GM23248 (cell line): ENCODE data around the gene LRWD1. TPM values are rescaled to one million over a fixed set of nuclear protein-coding genes. Genes with fewer than 3 reads are reported as not detected.

ENCODE experiments used
- DNase-seq: peaks from one replicate; pipeline ENCODE4 v3.0.0-alpha.2; 2015
- H2AFZ ChIP-seq: fragments of 200-600 bp; sonication (generic); 2 replicates; pipeline ENCODE4 v1.6.1; 2016; ENCODE audit warnings: antibody characterized with exemption
- H3F3A ChIP-seq: fragments of 200-600 bp; sonication (generic); 2 replicates; pipeline ENCODE4 v1.6.1; 2016; ENCODE audit warnings: mild to moderate bottlenecking, antibody characterized with exemption, mixed run types; ENCODE audit not compliant: insufficient read depth
- H3K27ac ChIP-seq: fragments of 200-600 bp; sonication (generic); 2 replicates; pipeline ENCODE4 v1.5.1; 2016; ENCODE audit warnings: mild to moderate bottlenecking
- H3K27me3 ChIP-seq: fragments of 200-600 bp; sonication (generic); replicated peaks from 2 replicates; pipeline ENCODE4 v1.6.1; 2016; ENCODE audit warnings: mild to moderate bottlenecking; ENCODE audit not compliant: insufficient read depth
- H3K36me3 ChIP-seq: fragments of 200-600 bp; sonication (generic); 2 replicates; pipeline ENCODE4 v1.6.1; 2016; ENCODE audit warnings: low read depth, mild to moderate bottlenecking
- H3K4me1 ChIP-seq: fragments of 200-600 bp; sonication (generic); 2 replicates; pipeline ENCODE4 v1.6.1; 2016; ENCODE audit warnings: mild to moderate bottlenecking; ENCODE audit not compliant: insufficient read depth
- H3K4me2 ChIP-seq: fragments of 200-600 bp; sonication (generic); one replicate; pipeline ENCODE4 v1.6.1; 2016; ENCODE audit warnings: mild to moderate bottlenecking; ENCODE audit not compliant: unreplicated experiment
- H3K4me3 ChIP-seq: fragments of 200-600 bp; sonication (generic); 2 replicates; pipeline ENCODE4 v1.5.1; 2016; ENCODE audit warnings: mild to moderate bottlenecking
- H3K79me2 ChIP-seq: fragments of 200-600 bp; sonication (generic); 2 replicates; pipeline ENCODE4 v1.6.1; 2016; ENCODE audit warnings: mild to moderate bottlenecking; ENCODE audit not compliant: insufficient read depth
- H3K9ac ChIP-seq: fragments of 200-600 bp; sonication (generic); 2 replicates; pipeline ENCODE4 v1.6.1; 2016; ENCODE audit warnings: mild to moderate bottlenecking
- H3K9me2 ChIP-seq: fragments of 200-600 bp; sonication (generic); 2 replicates; pipeline ENCODE4 v1.6.1; 2016; ENCODE audit warnings: mixed run types, mild to moderate bottlenecking, moderate library complexity; ENCODE audit not compliant: insufficient read depth
- H3K9me3 ChIP-seq: fragments of 200-600 bp; sonication (generic); one replicate; pipeline ENCODE4 v1.6.1; 2017; ENCODE audit warnings: low read depth
- H4K20me1 ChIP-seq: fragments of 200-600 bp; sonication (generic); 2 replicates; pipeline ENCODE4 v1.6.0; 2016; ENCODE audit not compliant: insufficient read depth
- EZH2 ChIP-seq: fragments of 200-600 bp; sonication (generic); IDR thresholded peaks from 2 replicates; pipeline ENCODE4 v1.6.1; 2018; ENCODE audit warnings: antibody characterized with exemption, mild to moderate bottlenecking; ENCODE audit not compliant: insufficient read depth, poor library complexity, severe bottlenecking
- EZH2phosphoT487 ChIP-seq: fragments of 200-600 bp; sonication (generic); IDR thresholded peaks from 2 replicates; pipeline ENCODE4 v1.6.1; 2018; ENCODE audit warnings: antibody characterized with exemption, moderate library complexity, mild to moderate bottlenecking, low read depth; ENCODE audit not compliant: insufficient read depth
- WGBS, 2 experiments: methylation state at CpG; one replicate each; pipeline ENCODE4 v1.1.6; 2015 to 2017; ENCODE audit warnings: low lambda C conversion rate in 2 of 2, low coverage in 1 of 2; ENCODE audit errors: missing lambda C conversion rate in 2 of 2; 5-methylcytosine and 5-hydroxymethylcytosine counted together
- in situ Hi-C: fragments of 300-500 bp; cut with MboI; formaldehyde crosslinking; loops from 2 replicates; pipeline ENCODE4 v1.15.0; 2020
- polyA plus RNA-seq: library from polyadenylated mRNA; unstranded; fragments of >200 nt; fragmentation: Nextera tagmentation; extraction: Ambion mirVana; gene quantifications from 2 replicates; pipeline ENCODE4 v1.2.1, GENCODE V29; 2016
- total RNA-seq: library from RNA; depleted of rRNA; stranded (reverse); fragments of >200 nt; shearing (Covaris generic); gene quantifications from 2 replicates; pipeline ENCODE4 v1.2.3, GENCODE V29; 2014

Gene LRWD1
- total and polyA plus RNA-seq, 2 experiments from 2014 or later = 15.3 to 18.3 TPM

DNA sequence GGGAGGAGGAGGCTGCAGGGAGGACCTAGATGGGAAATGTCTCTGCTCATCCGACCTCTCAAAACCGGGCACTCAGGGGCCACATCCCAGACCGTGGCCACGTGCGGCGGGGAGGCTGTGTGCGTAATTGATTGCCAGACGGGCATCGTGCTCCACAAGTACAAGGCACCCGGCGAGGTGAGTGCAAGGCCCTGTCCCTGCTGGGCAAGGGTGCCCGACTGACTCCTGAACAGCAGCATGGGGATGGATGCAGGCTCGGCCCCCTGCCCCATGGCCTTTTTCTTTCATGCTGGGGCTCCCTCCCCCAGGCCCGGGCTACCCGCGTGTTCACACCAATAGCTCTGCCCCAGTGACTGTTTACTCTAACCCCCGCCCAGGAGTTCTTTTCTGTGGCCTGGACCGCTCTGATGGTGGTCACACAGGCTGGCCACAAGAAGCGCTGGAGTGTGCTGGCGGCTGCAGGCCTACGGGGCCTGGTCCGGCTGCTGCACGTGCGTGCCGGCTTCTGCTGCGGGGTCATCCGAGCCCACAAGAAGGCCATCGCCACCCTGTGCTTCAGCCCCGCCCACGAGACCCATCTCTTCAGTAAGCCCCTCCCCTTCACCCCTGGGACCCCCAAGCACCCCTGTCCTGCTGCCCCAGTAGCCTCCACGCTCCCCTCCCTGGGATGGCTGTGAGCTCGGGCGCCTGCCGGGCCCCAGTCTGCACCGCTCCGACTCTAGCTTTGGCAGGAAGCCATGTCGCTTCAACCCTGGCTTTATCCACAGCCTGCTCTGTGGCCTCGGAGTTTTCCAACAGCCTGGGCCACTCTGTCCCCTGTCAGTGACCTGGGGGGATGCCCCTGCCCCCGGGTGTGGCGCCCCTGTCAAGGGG is 3.9 kb downstream of the LRWD1 start:
- Histone ChIP-seq H3K36me3 (no peaks in the 10 kb centered on the region), H3K9me2 (no peaks in the 10 kb centered on the region), H3K27ac (no peak overlapping the region), H3K4me3 (no peak overlapping the region), H3K4me2 (no peak overlapping the region), H3F3A (no peaks in the 10 kb centered on the region), H3K9me3 (no peaks in the 10 kb centered on the region), H4K20me1 (no peaks in the 10 kb centered on the region), H3K4me1 (peaks cover 3% of the 10 kb centered on the region; the same call in 1 of the 2 replicates), H3K9ac (no peak overlapping the region), H3K79me2 (peaks cover 16% of the 10 kb centered on the region), H2AFZ (no peak overlapping the region), H3K27me3 (no peaks in the 10 kb centered on the region)
- no peak for TF ChIP-seq EZH2phosphoT487
- no peak for TF ChIP-seq EZH2
- WGBS, 2 experiments = 90 to 91% methylated on average over 36 to 40 of the region's 40 CpGs
- DNase-seq = no peak
- in situ Hi-C loops = no loop called here

DNA sequence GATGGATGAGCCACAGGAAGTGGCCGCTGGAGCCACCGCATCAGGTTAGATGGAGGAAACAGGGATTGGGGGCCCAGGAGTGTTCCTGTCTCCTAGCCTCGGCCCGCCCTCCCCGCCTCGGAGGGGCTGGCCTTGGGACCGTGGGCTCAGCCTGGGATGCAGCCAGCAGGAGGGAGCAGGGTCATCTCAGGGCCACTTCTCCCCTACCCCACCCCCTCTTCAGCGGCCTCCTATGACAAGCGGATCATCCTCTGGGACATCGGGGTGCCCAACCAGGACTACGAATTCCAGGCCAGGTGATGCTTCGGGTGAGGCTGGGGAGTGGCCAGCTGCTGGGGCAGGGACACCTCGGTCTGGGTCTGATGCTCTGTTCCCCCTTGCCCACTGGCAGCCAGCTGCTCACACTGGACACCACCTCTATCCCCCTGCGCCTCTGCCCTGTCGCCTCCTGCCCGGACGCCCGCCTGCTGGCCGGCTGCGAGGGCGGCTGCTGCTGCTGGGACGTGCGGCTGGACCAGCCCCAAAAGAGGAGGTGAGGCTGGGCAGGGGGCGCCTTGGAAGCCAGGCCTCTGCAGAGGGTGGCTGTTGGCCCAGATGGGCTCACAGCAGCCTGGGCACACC is 4.7 kb downstream of the LRWD1 start:
- H3K9me2 ChIP-seq = no peaks in the 10 kb centered on the region
- peaks cover 9% of the 10 kb centered on the region for H3K79me2 ChIP-seq
- TF ChIP-seq EZH2 = no peak
- TF ChIP-seq EZH2phosphoT487 = no peak
- no peak overlapping the region for H3K9ac ChIP-seq
- H4K20me1 ChIP-seq = no peaks in the 10 kb centered on the region
- no peak overlapping the region for H3K27ac ChIP-seq
- H3K4me3 ChIP-seq = no peak overlapping the region
- no peak overlapping the region for H2AFZ ChIP-seq
- 91 to 95% methylated on average over 23 to 24 of the region's 24 CpGs for WGBS, 2 experiments
- H3K36me3 ChIP-seq = no peaks in the 10 kb centered on the region
- H3K27me3 ChIP-seq = no peaks in the 10 kb centered on the region
- H3K4me1 ChIP-seq = no peaks in the 10 kb centered on the region; the same call in 1 of the 2 replicates
- DNase-seq = no peak
- no peaks in the 10 kb centered on the region for H3K9me3 ChIP-seq
- in situ Hi-C loops = no loop called here
- H3K4me2 ChIP-seq = no peak overlapping the region
- H3F3A ChIP-seq = no peaks in the 10 kb centered on the region

DNA sequence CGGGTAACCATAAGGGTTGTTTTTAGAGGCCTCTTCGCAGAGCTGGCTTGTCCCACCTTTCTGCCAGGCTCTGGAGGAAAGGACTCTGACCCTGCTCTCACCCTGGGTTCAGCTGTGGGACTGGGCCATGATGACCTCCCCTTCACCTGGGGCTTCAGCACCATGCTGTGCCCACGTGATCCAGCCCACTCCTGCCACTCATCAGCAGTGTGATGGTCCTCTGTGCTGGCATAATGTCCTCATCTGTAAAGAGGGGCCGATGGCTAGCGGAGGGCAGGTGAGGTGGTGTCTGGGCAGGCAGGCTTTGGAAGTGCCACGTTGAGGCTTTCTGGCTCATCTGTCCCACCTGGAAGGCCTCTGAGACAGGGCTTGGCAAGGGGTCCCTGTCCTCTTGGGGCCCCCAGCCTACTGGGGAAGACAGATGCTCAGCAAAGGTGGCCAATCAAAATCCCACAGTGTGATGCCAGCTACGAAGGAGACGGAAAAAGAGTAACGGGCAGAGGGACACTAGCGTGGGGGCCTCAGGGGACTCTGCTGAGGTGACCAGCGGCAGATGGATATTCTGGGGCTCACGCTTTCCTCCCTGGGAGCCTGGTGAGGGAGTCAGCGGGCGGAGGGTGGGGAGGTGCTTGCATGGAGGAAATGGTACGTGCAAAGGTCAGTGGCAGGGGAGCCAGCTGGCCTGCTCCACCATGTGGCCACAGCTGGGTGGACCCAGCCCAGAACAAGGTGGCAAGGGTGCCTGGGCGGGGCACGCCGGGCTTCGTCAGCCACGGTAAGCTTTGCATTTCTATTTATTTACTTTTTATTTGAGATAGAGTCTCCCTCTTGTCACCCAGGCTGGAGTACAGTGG is 5.4 kb downstream of the LRWD1 start:
- Histone ChIP-seq H3K4me3 (no peak overlapping the region), H3K9me2 (no peaks in the 10 kb centered on the region), H3F3A (no peaks in the 10 kb centered on the region), H3K4me2 (no peak overlapping the region), H3K36me3 (no peaks in the 10 kb centered on the region), H3K9ac (no peak overlapping the region), H3K27ac (no peak overlapping the region), H3K4me1 (no peaks in the 10 kb centered on the region; the same call in 1 of the 2 replicates), H2AFZ (no peak overlapping the region), H4K20me1 (no peaks in the 10 kb centered on the region), H3K79me2 (peaks cover 7% of the 10 kb centered on the region; the same call in 1 of the 2 replicates), H3K9me3 (no peaks in the 10 kb centered on the region), H3K27me3 (no peaks in the 10 kb centered on the region)
- no peak for DNase-seq
- TF ChIP-seq EZH2phosphoT487 (no peak), EZH2 (no peak)
- WGBS, 2 experiments = 84 to 88% methylated on average over 17 to 20 of the region's 20 CpGs
- in situ Hi-C loops = no loop called here

DNA sequence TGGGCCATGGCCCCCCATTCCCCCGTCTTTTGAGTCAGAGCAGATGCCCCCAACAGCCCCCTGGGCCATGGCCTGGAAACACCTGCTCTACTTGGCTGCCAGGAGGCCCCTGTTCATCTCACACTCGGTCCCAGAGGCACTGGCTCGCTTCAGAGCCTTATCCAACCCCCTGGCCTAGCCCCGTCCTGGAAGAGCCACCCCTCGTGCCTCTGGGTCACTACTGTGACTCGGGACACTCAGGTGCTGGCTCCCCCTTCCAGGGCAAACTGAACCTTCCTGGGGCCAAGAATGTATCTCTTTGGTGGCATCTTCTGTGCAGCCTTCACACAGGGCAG is 7.0 kb downstream of the LRWD1 start:
- H3K4me1 ChIP-seq = no peaks in the 10 kb centered on the region
- H3K79me2 ChIP-seq = no peaks in the 10 kb centered on the region; the same call in 1 of the 2 replicates
- H3F3A ChIP-seq = no peaks in the 10 kb centered on the region
- no peak overlapping the region for H3K4me2 ChIP-seq
- no peaks in the 10 kb centered on the region for H3K27me3 ChIP-seq
- H3K9ac ChIP-seq = no peak overlapping the region
- no peaks in the 10 kb centered on the region for H3K9me3 ChIP-seq
- 82 to 87% methylated on average over 6 of the region's 6 CpGs for WGBS, 2 experiments
- TF ChIP-seq EZH2phosphoT487 = no peak
- no peaks in the 10 kb centered on the region for H3K36me3 ChIP-seq
- H3K4me3 ChIP-seq = no peak overlapping the region
- no peak overlapping the region for H3K27ac ChIP-seq
- H3K9me2 ChIP-seq = no peaks in the 10 kb centered on the region
- no peak for DNase-seq
- H4K20me1 ChIP-seq = no peaks in the 10 kb centered on the region
- in situ Hi-C loops = no loop called here
- no peak overlapping the region for H2AFZ ChIP-seq
